ENCODE data around the gene ZNF483.

GRCh38 chr9:111566234-111566633 is 41.3 kb downstream of the ZNF483 start:
- no peak for TF ChIP-seq CTCF (IDR thresholded peaks at IDR 0.05)
- no peak for TF ChIP-seq POLR2A (IDR thresholded peaks at IDR 0.05)
